COLO668 (cell line): ENCODE results near the gene CDH13.
"Not testable (repeated sequence)": the region's sequence is repeated elsewhere in the genome, so short reads cannot be mapped to it uniquely, and the experiment has no call there.

ENCODE experiments used
- DNase-seq: peaks from one replicate; lab custom pipeline; 2025; ENCODE audit not compliant: unreplicated experiment; lab: John Stamatoyannopoulos, UW

CDH13 gene

DNA sequence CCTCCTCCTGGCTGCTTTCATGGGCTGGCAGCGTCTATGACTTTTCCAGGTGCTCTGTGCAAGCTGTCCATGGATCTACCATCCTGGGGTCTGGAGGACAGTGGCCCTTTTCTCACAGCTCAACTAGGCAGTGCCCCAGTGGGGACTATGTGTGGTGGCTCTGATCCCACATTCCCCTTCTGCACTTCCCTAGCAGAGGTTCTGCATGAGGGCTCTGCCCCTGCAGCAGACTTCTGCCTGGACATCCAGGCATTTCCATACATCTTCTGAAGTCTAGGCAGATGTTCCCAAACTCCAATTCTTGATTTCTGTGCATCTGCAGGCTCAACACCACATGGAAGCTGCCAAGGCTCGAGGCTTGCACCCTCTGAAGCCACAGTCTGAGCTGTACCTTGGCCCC, 307.2 kb downstream of the CDH13 start:
- not testable (repeated sequence) for DNase-seq

DNA sequence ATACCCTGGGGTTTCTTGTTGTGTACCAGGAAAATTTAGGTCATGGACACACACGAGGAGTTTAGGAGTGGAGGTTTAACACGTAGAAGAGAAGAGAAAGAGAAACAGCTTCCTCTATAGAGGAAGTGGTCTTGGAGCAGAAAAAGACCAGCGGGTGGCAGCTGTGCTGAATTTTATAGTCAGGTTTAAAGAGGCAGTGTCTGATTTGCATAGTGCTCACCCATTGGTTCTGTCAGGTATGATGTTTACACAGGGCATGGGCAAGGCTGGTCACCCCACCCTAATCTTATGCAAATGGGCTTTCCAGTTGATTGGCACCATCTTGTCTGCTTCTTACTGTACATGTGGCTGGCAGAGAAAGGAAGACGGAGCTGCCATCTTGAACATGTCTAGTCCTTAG, 309.0 kb downstream of the CDH13 start:
- no peak for DNase-seq

DNA sequence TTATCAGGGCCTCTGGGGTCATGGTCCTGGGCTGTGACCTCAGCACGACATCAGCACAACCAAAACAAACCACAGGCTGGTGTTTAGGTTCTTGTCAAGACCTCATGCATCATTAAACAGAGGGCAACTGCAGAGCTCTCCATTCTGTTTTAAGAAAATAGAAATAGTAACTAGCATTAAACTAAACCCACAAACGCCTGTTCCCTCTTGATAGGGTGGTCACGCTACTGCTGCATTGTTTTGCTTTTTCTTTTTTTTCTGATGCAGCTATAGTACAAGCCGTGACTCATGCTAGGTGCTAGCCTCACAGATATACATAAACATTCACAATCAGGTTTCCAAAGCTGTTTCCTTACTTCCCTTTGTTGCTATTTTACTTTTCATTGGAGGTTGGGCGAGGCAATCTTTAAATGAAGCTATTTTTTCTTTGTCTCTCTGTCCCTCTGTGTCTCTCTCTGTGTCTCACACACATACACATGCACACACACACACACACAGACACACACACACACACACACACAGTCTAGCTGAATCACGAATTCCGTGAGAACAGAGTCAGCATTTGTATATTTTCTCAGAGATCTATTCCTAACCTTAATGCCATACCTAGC, 310.3 kb downstream of the CDH13 start:
- DNase-seq, result no peak

DNA sequence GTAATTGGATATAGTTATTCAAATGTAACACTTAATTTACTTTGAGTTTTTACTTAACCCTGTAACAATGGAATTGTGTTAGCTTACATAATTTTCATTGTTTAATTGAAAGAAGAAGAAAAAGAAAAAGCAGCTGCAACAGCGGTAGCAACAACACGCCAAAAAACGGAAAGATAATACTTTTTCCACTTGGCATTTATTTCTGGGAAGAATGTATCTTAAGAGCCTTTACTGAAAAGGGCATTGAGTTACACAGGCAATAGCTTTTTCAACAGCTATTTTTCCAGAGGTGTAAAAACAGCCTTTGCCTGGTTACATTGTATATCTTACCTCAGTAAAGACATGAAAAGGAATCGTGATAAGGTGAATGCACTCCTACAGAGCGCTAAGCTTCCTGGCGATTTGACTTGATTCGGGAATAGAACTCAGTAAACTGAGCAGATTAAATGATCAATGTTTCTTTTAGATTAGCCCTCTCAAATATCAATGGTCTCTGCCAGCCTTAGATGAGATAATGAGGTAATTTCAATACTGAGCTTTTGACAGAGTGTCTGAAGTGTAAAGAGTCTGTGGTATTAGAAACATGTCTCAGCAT, 311.3 kb downstream of the CDH13 start:
- no peak for DNase-seq

DNA sequence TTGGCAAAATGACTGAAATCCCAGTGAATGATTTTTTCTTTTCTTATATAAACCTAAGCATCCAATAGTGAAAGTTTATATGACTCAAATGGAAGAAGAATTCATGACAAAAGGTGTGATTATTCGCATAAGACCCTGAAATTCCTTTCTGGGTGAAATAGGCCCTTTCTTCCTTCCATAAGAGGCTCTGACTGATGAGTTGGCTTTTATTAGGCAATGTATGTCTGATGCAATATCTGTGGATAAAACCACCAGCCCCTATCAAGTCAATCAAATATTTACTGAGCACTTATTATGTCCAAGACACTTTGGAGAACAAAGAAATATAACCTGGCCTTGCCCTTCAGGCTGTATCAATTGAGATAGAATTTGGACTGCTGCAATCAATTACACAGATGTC, 316.6 kb downstream of the CDH13 start:
- DNase-seq, result no peak

DNA sequence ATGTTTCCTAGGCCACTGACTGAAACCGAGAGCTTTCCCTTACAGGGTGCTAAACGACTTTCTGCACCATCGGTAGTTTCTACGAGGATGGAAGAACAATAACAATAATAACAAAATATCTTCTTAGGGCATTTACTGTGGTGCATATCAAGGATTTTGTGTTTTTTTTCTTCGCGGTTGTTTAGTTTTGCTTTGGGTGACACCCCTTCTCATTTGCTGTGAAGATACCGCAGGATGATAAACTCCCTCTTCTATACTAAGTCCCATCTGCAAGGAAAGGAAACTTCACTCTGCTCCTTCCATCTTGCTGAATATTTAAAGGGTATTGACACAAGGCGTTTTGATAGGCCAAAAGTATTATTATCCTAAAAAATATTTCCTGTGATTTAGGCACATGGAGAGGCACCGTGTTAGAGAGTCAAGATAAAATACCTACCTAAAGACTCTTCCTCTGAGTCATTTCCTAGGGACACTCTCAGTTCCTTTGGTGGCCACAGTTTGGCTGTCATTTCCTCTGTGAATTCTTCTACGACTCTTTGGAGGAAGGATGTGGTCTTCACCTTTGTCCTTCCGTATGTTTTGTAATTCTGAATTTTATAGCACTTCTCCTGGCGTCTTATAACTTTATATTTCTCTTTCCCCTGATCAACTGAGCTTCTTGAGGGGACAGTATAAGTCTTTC, 318.8 kb downstream of the CDH13 start:
- no peak for DNase-seq

DNA sequence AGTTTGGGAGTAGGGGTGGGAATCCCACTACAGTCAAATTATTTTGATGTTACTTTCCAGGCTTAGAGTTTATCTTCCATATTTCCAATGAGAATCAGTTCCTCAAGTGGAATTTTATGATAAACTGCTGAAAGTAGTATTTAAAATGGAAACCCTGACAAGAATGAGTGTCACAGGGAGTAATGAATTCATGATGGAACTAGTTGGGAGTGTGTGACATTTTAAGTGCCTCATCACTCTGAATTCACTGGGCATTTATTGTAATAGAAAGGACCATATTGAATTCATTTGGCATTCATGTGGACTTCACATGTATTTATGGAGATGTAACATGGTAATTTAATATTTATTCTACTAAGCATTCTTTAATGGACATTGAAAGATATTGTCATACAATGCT, 320.9 kb downstream of the CDH13 start:
- DNase-seq, result no peak

DNA sequence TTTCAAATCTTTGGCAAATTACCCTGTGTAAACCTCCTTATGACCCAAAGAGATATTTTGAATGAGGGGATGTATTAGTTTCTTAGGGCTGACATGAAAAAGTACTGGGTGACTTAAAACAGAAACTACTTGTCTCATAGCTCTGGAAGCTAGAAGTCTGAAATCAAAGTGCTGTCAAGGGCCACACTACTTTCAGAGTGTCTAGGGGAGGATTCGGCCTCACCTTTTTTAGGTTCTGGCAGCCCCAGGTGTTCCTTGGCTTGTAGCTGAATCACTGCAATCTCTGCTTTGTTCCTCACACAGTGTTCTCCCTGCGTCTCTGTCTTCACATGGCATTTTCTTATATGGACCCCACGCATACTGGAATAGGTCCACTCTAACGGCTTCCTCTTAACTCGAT, 322.2 kb downstream of the CDH13 start:
- DNase-seq, result no peak

DNA sequence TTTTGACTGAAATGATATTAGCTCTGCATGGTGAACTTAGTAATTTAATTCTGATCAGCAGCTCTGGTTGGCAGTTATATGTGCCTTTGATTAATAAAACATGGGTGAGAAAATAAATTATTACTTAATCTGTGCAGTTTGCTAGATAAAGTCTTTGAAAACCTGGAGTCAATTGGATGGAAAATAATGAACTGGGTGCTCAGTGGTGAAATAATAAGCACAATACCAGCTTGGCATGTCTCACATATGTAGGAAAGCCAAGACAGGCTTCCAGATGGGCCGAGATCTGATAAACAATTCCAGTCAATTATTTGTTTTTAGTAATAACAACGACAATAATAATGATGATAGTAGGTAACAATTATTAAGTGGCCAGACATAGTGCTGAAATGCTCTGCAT, 326.7 kb downstream of the CDH13 start:
- no peak for DNase-seq

DNA sequence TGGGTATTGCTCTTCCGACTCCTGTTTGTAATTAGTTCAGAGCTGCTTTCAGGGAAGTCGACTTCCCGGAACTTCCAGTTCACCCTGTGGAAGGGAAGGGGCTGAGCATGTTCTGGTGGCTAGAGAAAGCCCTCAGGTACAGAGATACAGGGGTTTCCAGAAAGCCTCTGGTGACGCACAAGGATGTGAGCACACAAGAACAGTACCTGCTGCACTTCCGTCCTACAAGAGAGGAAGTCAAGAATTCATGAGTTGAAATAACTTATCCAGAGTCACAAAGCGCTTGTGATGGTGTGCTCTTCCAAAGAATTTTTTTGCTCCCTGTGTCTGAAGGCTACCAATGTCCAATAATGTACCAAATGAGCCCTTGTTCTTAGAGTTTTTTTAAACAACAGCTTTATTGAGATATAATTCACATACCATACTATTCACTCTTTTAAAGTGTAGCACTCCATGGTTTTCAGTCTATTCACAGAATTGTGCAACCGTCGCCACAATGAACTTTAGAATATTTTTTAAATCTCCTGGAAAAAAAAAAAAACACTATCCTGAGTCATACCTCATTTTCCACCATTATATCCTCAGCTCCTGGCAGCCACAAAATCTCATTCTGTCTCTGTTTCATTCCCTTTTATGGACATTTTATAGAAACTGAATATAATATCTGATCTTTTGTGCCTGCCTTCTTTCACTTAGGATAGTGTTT, 327.6 kb downstream of the CDH13 start:
- no peak for DNase-seq

DNA sequence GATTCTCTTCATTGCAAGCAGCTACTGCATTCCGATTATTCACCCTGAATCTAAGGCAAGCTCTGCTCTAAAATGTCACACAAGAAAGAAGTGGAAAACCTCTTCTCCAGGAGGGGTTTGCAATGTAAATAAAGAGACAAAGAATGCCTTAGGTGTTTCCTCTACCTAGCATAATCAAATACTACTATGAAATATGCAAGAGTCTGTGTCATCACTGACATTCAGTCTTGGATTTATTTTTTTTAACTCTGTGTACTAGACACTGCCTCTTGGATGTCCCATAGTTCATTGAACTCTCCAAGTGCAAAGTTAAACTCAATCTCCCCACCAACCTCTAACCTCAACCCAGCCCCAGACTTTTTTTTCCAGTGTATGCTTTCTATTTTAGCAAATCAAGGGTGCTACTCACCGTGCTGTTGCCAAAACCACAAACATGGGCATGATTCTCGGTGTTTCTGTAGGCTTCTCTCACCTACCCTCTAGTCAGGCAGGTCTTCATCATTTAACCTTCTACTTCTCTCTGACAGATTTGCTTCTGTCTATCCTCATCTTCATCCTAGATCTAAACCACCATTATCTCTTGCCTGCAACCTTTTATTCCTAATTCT, 329.1 kb downstream of the CDH13 start:
- no peak for DNase-seq

DNA sequence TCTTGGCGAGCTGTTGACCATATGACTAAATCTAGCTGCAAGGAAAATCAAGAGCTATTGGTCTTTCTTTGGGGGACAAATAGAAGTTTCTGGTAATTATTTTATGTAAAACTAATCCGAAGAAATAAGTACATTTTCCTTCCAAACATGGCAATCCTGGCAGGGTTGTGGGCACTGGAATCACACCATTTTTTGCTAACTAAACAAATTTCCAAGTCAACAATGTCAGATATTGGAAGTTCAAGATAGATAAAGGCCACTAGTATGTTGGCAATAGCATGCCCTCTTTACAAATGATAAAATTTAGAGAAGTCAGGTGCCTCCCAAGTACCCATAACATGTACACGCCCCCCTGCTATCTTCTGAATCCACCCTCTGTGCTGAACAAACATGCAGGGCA, 330.4 kb downstream of the CDH13 start:
- no peak for DNase-seq

DNA sequence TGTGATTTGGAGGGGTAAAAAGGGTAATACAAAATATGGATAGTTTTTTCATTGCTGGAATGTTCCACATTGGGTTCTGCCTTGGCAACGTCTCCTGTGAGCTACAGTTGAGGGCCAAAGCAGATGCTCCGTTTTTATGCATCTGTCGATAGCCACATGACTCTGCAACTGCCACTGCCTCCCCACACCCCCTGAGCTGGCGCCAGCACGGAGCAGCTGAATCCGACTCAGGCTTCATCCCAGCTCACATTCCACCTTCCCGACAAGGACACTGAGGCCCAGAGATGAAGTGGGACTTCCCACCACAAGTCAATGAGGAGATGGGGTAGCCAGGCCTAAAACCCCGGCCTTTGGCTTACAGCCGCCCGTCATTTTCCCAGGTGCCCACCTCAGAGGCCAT, 334.1 kb downstream of the CDH13 start:
- no peak for DNase-seq

DNA sequence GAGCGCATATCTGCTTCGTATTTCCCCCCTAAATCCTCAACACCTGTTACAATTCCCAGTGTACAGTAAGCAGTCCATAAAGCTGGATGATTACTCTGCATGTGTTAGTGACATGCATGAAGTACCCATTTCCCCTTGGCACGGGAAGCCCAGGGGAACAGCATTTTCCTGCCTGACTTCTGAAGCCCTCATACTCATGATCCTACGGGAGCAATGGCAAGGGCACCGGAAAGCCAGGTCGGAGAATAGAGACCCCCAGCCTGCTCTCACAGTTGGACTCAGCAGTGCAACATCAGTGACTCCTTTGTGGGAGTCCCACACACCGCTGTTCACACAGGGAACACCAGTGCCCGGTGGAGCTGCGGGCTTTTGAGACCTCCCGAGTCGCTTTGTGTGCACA, 336.9 kb downstream of the CDH13 start:
- no peak for DNase-seq

DNA sequence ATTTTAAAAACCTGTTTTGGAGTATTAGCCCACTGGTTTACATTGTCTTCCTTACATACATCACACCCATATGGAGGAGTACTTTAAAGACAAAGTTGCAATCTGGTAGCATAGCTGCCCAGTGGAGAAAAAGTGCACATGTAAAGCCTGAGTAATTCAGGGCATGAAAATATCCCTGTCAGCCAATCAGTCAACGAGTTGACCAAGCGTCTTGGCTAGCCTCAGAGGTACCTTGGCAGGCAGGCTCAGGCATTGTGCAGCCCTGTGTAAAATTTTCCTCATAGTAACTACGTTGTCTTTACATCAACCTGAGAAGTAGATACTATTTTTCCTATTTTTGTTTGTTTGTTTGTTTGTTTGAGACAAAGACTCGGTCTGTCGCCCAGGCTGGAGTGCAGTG, 339.0 kb downstream of the CDH13 start:
- no peak for DNase-seq

DNA sequence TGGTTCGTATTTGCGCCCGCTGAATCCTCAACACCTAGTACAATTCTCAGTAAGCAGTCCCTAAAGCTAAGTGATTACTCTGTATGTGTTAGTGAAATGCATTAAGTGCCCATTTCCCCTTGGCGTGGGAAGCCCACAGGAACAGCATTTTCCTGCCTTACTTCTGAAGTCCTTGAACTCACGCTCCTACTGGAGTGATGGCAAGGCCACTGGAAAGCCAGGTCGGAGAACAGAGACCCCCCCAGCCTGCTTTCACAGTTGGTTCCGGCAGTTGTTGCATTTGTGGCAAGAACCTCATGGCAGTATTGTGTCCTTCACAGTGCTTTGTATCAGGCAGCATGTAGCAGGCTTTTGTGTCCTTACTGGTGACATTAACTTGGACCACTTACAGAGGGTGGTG, 340.7 kb downstream of the CDH13 start:
- DNase-seq, result no peak

DNA sequence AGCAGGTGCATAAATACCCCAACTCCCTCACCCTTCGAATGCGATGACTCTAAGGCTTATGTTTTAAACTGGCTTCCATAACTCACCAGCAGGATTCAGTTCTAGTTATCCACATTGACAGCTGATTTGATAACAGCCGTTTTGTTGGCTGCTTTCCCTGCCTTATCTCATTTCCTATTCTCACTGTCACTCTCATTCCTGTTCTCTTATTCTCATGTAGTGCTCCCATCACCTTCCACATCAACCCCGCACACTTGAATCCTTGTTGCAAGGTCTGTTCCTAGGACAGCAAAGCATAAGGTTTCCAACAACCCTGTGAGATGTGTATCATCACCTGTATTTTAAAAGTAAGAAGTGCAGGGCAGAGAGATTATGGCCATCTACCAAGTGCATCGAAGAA, 344.4 kb downstream of the CDH13 start:
- no peak for DNase-seq

DNA sequence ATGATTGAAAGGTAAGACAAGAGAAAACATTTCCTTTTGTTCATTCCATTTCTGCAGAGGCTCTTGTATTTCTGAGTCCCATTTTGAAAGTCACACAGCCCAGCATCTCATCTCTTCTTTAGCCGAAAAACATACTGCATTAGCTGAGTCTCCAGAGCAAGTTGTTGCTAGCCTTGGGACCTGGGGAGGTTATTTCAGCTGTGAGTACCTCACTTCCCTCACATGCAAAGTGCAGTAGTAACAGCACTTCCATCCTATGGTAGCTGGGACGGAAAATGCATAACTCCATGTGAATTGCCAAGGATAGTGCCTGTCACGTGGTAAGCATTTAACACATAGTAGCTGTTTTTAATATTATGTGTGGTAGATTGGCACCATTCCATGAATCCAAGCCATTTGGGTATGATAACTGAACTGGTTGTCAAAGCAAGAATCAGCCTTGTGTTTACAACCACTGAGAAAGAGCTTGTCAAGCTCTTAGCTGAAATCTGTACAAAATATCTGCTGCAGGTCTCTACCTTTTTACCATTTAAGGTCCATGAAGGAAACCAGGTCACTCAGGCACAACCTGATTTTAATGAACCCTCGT, 345.7 kb downstream of the CDH13 start:
- no peak for DNase-seq

DNA sequence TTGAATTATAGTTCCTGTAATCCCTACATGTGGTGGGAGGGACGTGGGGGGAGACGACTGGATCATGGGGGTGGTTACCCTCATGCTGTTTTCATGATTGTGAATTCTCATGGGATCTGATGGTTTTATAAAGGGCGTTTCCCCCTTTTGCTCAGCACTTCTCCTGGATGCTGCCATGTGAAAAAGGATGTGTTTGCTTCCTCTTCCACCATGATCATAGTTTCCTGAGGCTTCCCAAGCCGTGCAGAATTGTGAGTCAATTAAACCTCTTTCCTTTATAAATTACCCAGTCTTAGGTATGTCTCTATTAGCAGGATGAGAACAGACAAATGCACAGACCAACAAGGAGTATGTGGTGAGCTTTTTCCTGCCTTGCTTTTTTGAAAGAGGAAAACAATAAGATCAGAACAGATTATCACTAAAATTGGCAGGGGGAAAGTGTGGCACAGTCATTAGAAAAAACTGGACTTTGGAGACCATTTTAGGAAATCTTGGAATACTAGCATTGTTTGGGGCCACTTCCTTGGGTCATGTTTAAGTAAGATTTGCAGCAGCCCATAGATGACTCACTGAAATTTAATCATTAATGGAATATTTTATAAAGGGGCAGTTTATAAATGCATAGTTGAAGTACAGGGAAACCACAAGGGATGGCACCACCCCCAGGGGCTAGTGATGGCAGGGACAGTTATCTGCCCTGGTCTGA, 352.8 kb downstream of the CDH13 start:
- DNase-seq, result no peak

DNA sequence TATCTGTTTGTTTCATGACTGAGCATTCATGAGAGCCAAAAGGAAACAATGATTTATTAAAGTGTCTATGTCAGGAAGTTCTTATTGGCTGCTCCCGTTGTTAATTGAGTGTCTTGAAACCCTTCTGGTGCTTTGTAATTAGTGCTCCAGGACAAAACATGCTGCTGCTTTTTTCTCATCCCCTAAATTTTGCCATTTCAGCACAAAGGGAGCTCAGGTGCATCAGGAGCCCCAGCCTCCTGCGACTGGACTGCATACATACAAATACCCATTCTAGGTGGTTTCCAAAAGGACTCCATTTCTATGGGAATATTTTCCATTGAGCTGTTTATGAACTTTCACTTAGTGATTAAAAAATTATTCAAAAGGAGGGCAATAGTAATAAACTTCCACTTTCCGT, 354.0 kb downstream of the CDH13 start:
- no peak for DNase-seq

DNA sequence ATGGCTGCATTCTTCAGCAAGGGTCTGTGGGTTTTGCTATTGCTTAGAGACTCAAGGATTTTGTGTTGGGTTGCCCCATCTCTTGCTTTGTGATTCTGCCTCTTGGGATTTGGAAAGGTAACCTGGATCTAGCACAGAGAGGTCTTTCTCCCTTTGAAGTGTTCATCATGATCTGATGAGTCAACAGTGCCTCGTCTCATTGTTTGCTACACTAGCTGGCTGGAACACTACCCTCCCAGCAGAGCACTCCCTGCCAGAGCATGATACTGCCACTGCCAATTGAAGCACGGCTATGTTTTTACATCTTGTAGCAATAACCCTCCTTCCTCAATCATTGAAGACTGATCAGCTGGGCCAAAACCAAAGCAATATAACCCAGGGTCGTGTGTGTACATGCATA, 361.0 kb downstream of the CDH13 start:
- DNase-seq, result no peak
